Brain microvascular endothelial cell (primary cell): Measurements from ENCODE around the gene CD207.

Experiments
- DNase-seq: peaks from one replicate; pipeline ENCODE4 v3.0.0-alpha.2; 2020
- H3K27ac ChIP-seq: fragments of 250-450 bp; sonication (Bioruptor Pico); 2 replicates; pipeline ENCODE4 v1.5.1; 2020; ENCODE audit warnings: mild to moderate bottlenecking, moderate library complexity
- H3K27me3 ChIP-seq: fragments of 250-450 bp; sonication (Bioruptor Pico); replicated peaks from 2 replicates; pipeline ENCODE4 v1.5.1; 2020; ENCODE audit warnings: mild to moderate bottlenecking
- H3K36me3 ChIP-seq: fragments of 250-450 bp; sonication (Bioruptor Pico); replicated peaks from 2 replicates; pipeline ENCODE4 v1.5.1; 2020; ENCODE audit warnings: mild to moderate bottlenecking
- H3K4me3 ChIP-seq: 2 replicates; pipeline ENCODE4 v1.5.1; 2011; ENCODE audit warnings: low read depth, mild to moderate bottlenecking, control low read depth, low read length, moderate library complexity
- CTCF ChIP-seq: IDR thresholded peaks from 2 replicates; pipeline ENCODE4 v1.5.1; 2011; ENCODE audit warnings: low read depth, mild to moderate bottlenecking, moderate library complexity, low read length, control low read depth, inconsistent platforms; ENCODE audit errors: missing control alignments
- in situ Hi-C: cut with HindIII; loops from 2 replicates; pipeline ENCODE4 v1.10.0; 2017; ENCODE audit warnings: low sequenced_read_pairs, low pct_ligation_motif_present

CD207 gene

GRCh38 chr2:70817284-70817954 is 18.2 kb downstream of the CD207 start:
- no peaks in the 10 kb centered on the region for H3K36me3 ChIP-seq
- no peak for TF ChIP-seq CTCF
- H3K27me3 ChIP-seq = no peaks in the 10 kb centered on the region
- H3K27ac ChIP-seq = no peak overlapping the region
- in situ Hi-C loops = no loop called here
- no peak for DNase-seq
- no peak overlapping the region for H3K4me3 ChIP-seq

DNA sequence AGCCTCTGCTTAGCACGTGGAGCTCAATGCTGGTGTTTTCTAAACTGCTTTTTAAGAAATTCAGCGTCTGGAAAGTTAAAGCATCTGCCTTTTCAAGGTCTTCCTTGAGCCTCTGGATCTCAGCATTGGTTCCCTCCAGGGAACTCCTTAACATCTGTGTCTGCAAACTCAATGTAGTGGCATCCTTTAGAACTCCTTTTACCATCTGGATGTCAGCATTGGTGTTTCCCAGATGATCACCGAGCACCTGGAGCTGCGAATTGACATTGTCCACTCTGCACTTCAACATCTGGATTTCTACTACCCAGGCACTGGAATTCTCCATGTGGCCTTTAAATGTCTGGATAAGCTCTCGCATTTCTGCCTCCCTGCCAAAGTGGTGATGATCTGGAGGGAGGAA is 18.9 kb downstream of the CD207 start:
- H3K27ac ChIP-seq = no peak overlapping the region
- H3K4me3 ChIP-seq = no peak overlapping the region
- in situ Hi-C loops = no loop called here
- H3K36me3 ChIP-seq = no peaks in the 10 kb centered on the region
- no peaks in the 10 kb centered on the region for H3K27me3 ChIP-seq
- TF ChIP-seq CTCF = no peak
- DNase-seq = no peak

GRCh38 chr2:70808983-70809958 is 26.3 kb downstream of the CD207 start:
- no peaks in the 10 kb centered on the region for H3K27me3 ChIP-seq
- H3K27ac ChIP-seq = no peak overlapping the region
- H3K36me3 ChIP-seq = no peaks in the 10 kb centered on the region
- no peak for DNase-seq
- no peak for TF ChIP-seq CTCF
- H3K4me3 ChIP-seq = no peak overlapping the region
- in situ Hi-C loops = no loop called here

GRCh38 chr2:70807828-70808118 is 27.8 kb downstream of the CD207 start:
- no peak for DNase-seq
- no peaks in the 10 kb centered on the region for H3K27me3 ChIP-seq
- no peaks in the 10 kb centered on the region for H3K36me3 ChIP-seq
- TF ChIP-seq CTCF = no peak
- in situ Hi-C loops = no loop called here
- H3K27ac ChIP-seq = no peak overlapping the region
- H3K4me3 ChIP-seq = no peak overlapping the region

DNA sequence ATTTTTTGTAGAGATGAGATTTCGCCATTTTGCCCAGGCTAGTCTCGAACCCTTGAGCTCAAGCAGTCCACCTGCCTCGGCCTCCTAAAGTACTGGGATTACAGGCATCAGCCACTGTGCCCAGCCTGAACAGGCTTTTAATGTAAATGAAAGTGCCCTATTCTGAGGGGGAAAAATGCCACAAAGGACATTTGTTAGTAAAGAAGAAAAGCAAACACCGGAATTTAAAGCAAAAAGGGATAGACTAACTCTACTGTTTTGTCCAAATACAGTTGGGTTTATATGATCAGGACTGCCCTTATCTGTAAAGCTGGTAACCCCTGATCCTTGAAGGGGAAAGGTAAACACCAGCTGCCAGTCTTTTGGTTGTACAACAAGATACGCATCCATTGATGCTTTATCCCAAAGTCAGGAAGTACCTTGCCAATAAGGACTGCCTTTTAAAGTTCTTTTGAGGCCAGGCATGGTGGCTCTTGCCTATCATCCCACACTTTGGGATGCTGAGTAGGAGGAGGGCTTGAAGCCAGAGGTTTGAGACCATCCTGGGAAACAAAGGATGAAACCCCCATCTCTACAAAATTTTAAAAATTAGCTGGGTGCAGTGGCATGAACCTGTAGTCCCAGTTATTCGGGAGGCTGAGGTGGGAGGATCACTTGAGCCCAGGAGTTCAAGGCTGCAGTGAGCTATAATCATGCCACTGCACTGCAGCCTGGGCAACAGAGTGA is 28.4 kb downstream of the CD207 start:
- H3K27me3 ChIP-seq = no peaks in the 10 kb centered on the region
- H3K27ac ChIP-seq = no peak overlapping the region
- no peak overlapping the region for H3K4me3 ChIP-seq
- in situ Hi-C loops = no loop called here
- TF ChIP-seq CTCF = no peak
- H3K36me3 ChIP-seq = no peaks in the 10 kb centered on the region
- no peak for DNase-seq
